SK-N-MC (cell line): ENCODE results near the gene GSTM1.
"Not testable (repeated sequence)": the region's sequence is repeated elsewhere in the genome, so short reads cannot be mapped to it uniquely, and the experiment has no call there.

Experiments
- EZH2 ChIP-seq: fragments of 200-600 bp; sonication (generic); IDR thresholded peaks from one replicate; pipeline ENCODE4 v1.6.1; 2017; ENCODE audit warnings: antibody characterized with exemption
- FOXP2 ChIP-seq: optimal IDR thresholded peaks from 2 replicates; pipeline ENCODE3; 2011; ENCODE audit warnings: mild to moderate bottlenecking, moderate library complexity; ENCODE audit not compliant: insufficient read depth; ENCODE audit errors: extremely low read length, control extremely low read depth
- POLR2AphosphoS5 ChIP-seq: IDR thresholded peaks from 2 replicates; pipeline ENCODE4 v1.6.1; 2012; ENCODE audit warnings: mild to moderate bottlenecking, low read depth, low read length, borderline replicate concordance

DNA sequence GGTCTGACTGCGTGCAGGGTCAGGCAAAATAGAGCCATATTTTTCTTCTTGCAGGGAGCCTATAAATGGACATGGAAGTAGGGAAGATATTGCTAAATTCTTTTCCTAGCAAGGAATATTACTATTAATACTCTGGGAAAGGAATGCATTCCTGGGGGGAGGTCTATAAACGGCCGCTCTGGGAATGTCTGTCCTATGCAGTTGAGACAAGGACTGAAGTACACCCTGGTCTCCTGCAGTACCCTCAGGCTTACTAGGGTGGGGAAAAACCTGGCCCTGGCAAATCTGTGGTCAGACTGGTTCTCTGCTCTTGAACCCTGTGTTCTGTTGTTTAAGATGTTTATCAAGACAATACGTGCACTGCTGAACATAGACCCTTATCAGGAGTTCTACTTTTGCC, 21.3 kb downstream of the GSTM1 start:
- not testable (repeated sequence) for TF ChIP-seq POLR2AphosphoS5, EZH2, FOXP2
